ENCODE data around the gene TCP1. TPM values are rescaled to one million over a fixed set of nuclear protein-coding genes. Genes with fewer than 3 reads are reported as not detected.

TCP1 gene
- total and polyA plus RNA-seq, 9 of the 15 experiments (the other 6 are each of a cell fraction or from before 2014, with no cell fraction given), result 331 to 801 (median 645) TPM

DNA sequence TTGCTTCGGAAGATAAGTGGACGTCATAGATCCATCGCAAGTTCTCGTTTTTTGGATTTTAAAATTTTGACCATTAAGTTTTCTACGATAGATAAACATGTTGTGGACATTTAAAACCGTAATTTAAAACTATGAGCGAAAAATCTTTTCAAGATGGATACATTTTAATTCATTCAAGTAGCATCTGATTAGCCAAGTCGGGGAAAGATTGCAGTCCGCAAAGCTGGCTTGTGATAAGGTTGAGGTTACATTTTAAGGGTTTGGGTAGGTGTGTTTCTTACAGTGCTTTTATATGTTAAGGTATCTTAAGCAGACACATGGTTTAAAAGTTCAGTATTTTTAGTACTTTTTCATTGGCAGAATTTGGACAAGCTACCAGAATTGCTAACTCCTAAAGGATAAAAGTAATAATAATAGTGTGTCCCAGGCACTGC is 60.9 kb downstream of the TCP1 start (continued):
- TF ChIP-seq SMARCE1 (IDR thresholded peaks at IDR 0.05) (peak; percentile 60; the same call in 1 of the 2 replicates), ZNF143 (CRISPR knock-in tag; IDR thresholded peaks at IDR 0.05) (no peak), PRPF4 (IDR thresholded peaks at IDR 0.05; ENCODE audit: insufficient read depth, low read depth, low read length, poor library complexity, severe bottlenecking) (no peak), SMARCA4 (IDR thresholded peaks at IDR 0.05) (peak; percentile 69; the same call in 1 of the 2 replicates), TAL1 (IDR thresholded peaks at IDR 0.05) (peak; percentile 63; the same call in 1 of the 2 replicates), ZNF696 (CRISPR knock-in tag; conservative IDR thresholded peaks at IDR 0.05) (no peak), ZNF124 (CRISPR knock-in tag; IDR thresholded peaks at IDR 0.05) (no peak), PPARD (CRISPR knock-in tag; IDR thresholded peaks at IDR 0.05) (no peak), RAD51 (IDR thresholded peaks at IDR 0.05; ENCODE audit: borderline replicate concordance, low read depth) (no peak), MAZ (CRISPR knock-in tag; conservative IDR thresholded peaks at IDR 0.05 in 1 of 2, IDR thresholded peaks at IDR 0.05 in 1 of 2) (no peak; a peak in 1 of 4 replicates), USF1 (CRISPR knock-in tag; IDR thresholded peaks at IDR 0.05) (no peak), ZNF695 (CRISPR knock-in tag; IDR thresholded peaks at IDR 0.05) (no peak), ETV6 (IDR thresholded peaks at IDR 0.05; ENCODE audit: borderline replicate concordance in 1 of 2, low read depth in 2 of 2, low read length in 1 of 2) (no peak), ETV6 (CRISPR knock-in tag; IDR thresholded peaks at IDR 0.05; ENCODE audit: borderline replicate concordance) (no peak)
- TF ChIP-seq, protein P1, sequence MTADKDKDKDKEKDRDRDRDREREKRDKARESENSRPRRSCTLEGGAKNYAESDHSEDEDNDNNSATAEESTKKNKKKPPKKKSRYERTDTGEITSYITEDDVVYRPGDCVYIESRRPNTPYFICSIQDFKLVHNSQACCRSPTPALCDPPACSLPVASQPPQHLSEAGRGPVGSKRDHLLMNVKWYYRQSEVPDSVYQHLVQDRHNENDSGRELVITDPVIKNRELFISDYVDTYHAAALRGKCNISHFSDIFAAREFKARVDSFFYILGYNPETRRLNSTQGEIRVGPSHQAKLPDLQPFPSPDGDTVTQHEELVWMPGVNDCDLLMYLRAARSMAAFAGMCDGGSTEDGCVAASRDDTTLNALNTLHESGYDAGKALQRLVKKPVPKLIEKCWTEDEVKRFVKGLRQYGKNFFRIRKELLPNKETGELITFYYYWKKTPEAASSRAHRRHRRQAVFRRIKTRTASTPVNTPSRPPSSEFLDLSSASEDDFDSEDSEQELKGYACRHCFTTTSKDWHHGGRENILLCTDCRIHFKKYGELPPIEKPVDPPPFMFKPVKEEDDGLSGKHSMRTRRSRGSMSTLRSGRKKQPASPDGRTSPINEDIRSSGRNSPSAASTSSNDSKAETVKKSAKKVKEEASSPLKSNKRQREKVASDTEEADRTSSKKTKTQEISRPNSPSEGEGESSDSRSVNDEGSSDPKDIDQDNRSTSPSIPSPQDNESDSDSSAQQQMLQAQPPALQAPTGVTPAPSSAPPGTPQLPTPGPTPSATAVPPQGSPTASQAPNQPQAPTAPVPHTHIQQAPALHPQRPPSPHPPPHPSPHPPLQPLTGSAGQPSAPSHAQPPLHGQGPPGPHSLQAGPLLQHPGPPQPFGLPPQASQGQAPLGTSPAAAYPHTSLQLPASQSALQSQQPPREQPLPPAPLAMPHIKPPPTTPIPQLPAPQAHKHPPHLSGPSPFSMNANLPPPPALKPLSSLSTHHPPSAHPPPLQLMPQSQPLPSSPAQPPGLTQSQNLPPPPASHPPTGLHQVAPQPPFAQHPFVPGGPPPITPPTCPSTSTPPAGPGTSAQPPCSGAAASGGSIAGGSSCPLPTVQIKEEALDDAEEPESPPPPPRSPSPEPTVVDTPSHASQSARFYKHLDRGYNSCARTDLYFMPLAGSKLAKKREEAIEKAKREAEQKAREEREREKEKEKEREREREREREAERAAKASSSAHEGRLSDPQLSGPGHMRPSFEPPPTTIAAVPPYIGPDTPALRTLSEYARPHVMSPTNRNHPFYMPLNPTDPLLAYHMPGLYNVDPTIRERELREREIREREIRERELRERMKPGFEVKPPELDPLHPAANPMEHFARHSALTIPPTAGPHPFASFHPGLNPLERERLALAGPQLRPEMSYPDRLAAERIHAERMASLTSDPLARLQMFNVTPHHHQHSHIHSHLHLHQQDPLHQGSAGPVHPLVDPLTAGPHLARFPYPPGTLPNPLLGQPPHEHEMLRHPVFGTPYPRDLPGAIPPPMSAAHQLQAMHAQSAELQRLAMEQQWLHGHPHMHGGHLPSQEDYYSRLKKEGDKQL (CRISPR knock-in tag; IDR thresholded peaks at IDR 0.05; ENCODE audit: borderline replicate concordance), result no peak
- TF ChIP-seq, protein P2, sequence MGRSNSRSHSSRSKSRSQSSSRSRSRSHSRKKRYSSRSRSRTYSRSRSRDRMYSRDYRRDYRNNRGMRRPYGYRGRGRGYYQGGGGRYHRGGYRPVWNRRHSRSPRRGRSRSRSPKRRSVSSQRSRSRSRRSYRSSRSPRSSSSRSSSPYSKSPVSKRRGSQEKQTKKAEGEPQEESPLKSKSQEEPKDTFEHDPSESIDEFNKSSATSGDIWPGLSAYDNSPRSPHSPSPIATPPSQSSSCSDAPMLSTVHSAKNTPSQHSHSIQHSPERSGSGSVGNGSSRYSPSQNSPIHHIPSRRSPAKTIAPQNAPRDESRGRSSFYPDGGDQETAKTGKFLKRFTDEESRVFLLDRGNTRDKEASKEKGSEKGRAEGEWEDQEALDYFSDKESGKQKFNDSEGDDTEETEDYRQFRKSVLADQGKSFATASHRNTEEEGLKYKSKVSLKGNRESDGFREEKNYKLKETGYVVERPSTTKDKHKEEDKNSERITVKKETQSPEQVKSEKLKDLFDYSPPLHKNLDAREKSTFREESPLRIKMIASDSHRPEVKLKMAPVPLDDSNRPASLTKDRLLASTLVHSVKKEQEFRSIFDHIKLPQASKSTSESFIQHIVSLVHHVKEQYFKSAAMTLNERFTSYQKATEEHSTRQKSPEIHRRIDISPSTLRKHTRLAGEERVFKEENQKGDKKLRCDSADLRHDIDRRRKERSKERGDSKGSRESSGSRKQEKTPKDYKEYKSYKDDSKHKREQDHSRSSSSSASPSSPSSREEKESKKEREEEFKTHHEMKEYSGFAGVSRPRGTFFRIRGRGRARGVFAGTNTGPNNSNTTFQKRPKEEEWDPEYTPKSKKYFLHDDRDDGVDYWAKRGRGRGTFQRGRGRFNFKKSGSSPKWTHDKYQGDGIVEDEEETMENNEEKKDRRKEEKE (IDR thresholded peaks at IDR 0.05; ENCODE audit: borderline replicate concordance in 1 of 2, control insufficient read depth in 1 of 2, low read depth in 2 of 2, low read length in 1 of 2), result no peak
- TF ChIP-seq, protein P3, sequence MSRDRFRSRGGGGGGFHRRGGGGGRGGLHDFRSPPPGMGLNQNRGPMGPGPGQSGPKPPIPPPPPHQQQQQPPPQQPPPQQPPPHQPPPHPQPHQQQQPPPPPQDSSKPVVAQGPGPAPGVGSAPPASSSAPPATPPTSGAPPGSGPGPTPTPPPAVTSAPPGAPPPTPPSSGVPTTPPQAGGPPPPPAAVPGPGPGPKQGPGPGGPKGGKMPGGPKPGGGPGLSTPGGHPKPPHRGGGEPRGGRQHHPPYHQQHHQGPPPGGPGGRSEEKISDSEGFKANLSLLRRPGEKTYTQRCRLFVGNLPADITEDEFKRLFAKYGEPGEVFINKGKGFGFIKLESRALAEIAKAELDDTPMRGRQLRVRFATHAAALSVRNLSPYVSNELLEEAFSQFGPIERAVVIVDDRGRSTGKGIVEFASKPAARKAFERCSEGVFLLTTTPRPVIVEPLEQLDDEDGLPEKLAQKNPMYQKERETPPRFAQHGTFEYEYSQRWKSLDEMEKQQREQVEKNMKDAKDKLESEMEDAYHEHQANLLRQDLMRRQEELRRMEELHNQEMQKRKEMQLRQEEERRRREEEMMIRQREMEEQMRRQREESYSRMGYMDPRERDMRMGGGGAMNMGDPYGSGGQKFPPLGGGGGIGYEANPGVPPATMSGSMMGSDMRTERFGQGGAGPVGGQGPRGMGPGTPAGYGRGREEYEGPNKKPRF (IDR thresholded peaks at IDR 0.05; ENCODE audit: low read depth, low read length), result no peak

Measured in K562 (cell line).